NB4 (cell line): ENCODE measurements around the gene SSX2IP.

ENCODE experiments used
- MYC ChIP-seq: IDR thresholded peaks from 2 replicates; pipeline ENCODE4 v1.6.1; 2011; ENCODE audit warnings: low read depth, low read length
- POLR2A ChIP-seq: IDR thresholded peaks from 2 replicates; pipeline ENCODE4 v1.6.1; 2011; ENCODE audit warnings: mild to moderate bottlenecking; ENCODE audit not compliant: insufficient read length; ENCODE audit errors: extremely low read depth
- TF ChIP-seq, protein P1 (sequence below): IDR thresholded peaks from one replicate; pipeline ENCODE4 v1.5.1; 2012; ENCODE audit warnings: low read depth, low read length

GRCh38 chr1:84732520-84732919, 42.3 kb upstream of the SSX2IP start:
- TF ChIP-seq POLR2A, result no peak
- TF ChIP-seq, protein P1, sequence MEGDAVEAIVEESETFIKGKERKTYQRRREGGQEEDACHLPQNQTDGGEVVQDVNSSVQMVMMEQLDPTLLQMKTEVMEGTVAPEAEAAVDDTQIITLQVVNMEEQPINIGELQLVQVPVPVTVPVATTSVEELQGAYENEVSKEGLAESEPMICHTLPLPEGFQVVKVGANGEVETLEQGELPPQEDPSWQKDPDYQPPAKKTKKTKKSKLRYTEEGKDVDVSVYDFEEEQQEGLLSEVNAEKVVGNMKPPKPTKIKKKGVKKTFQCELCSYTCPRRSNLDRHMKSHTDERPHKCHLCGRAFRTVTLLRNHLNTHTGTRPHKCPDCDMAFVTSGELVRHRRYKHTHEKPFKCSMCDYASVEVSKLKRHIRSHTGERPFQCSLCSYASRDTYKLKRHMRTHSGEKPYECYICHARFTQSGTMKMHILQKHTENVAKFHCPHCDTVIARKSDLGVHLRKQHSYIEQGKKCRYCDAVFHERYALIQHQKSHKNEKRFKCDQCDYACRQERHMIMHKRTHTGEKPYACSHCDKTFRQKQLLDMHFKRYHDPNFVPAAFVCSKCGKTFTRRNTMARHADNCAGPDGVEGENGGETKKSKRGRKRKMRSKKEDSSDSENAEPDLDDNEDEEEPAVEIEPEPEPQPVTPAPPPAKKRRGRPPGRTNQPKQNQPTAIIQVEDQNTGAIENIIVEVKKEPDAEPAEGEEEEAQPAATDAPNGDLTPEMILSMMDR, result no peak
- no peak for TF ChIP-seq MYC
